Stomach (tissue), 9 donors: Measurements from ENCODE around the gene PDIA5. TPM values are rescaled to one million over a fixed set of nuclear protein-coding genes. Genes with fewer than 3 reads are reported as not detected.

Experiments used
- DNase-seq, 2 donors: peaks; one replicate each; pipeline versions ENCODE4 v3.0.0 to v3.0.0-alpha.2; 2013 to 2019
- H3K27ac ChIP-seq, 5 donors: fragments of 200-600 bp in 4 of 5; sonication (generic) in 4 of 5; one replicate each; pipeline ENCODE4 v1.5.1; 2013 to 2019; ENCODE audit warnings: mild to moderate bottlenecking in 1 of 5, moderate library complexity in 1 of 5
- H3K27me3 ChIP-seq, 3 donors: fragments of 200-600 bp; sonication (generic); one replicate each; pipeline ENCODE4 v1.5.1; 2017 to 2019; ENCODE audit warnings: mixed run types in 1 of 3
- H3K36me3 ChIP-seq, 4 donors: fragments of 200-600 bp; sonication (generic); 1 replicate in 3 of 4; 2 replicates in 1 of 4; pipeline ENCODE4 v1.5.1; 2016 to 2019
- H3K4me1 ChIP-seq, 4 donors: fragments of 200-600 bp; sonication (generic); one replicate each; pipeline ENCODE4 v1.5.1; 2016 to 2019
- H3K4me3 ChIP-seq, 4 donors: fragments of 200-600 bp; sonication (generic) in 3 of 4; one replicate each; pipeline ENCODE4 v1.5.1; 2016 to 2019; ENCODE audit warnings: mild to moderate bottlenecking in 1 of 4
- H3K9me3 ChIP-seq, 4 donors: fragments of 200-600 bp; sonication (generic); one replicate each; pipeline ENCODE4 v1.5.1; 2016 to 2019
- EP300 ChIP-seq: sonication (generic); formaldehyde crosslinking; IDR thresholded peaks from one replicate; pipeline ENCODE4 v1.6.1; 2017; ENCODE audit warnings: antibody characterized with exemption
- POLR2A ChIP-seq, 4 donors: fragments of 450-650 bp; IDR thresholded peaks; one replicate each; pipeline ENCODE4 v1.6.1; 2016; ENCODE audit warnings: antibody characterized with exemption in 4 of 4, control low read depth in 2 of 4, mild to moderate bottlenecking in 1 of 4, moderate library complexity in 1 of 4
- POLR2AphosphoS5 ChIP-seq, 3 donors: sonication (generic); formaldehyde crosslinking; IDR thresholded peaks; one replicate each; pipeline ENCODE4 v1.6.1; 2016; ENCODE audit warnings: antibody characterized with exemption in 3 of 3
- WGBS, 5 donors: extraction: QIAGEN DNeasy Blood & Tissue Kit in 3 of 5; methylation state at CpG; one replicate each; pipeline versions ENCODE4 v1.1.5 to v1.1.7; 2013 to 2018; 5-methylcytosine and 5-hydroxymethylcytosine counted together
- intact Hi-C: fragments of 100-400 bp; cut with DNase I; formaldehyde crosslinking; loops from one replicate; pipeline ENCODE4 v1.15.1; 2023; ENCODE audit warnings: low total_unique reads
- polyA plus RNA-seq, 3 donors: library from polyadenylated mRNA; stranded (reverse); fragments of 200-250 nt; gene quantifications; one replicate each; pipeline ENCODE4 v1.2.3, GENCODE V29; 2013
- total RNA-seq, 5 donors: library from RNA; depleted of rRNA; stranded (reverse); fragments of >200 nt; gene quantifications; one replicate each; pipeline versions ENCODE4 v1.1.0 to v1.2.3, GENCODE V29; 2014 to 2016
- TF ChIP-seq, protein P1 (sequence below), 7 experiments: fragments of 450-650 bp in 4 of 7; fragments of 200-600 bp in 3 of 7; sonication (generic) in 3 of 7; IDR thresholded peaks; one replicate each; pipeline ENCODE4 v1.5.1; 2016 to 2019; ENCODE audit warnings: antibody characterized with exemption in 7 of 7, control low read depth in 2 of 7, mild to moderate bottlenecking in 1 of 7
- donor health status: healthy with polysubstance abuse.
- donor health status: Bipolar disorder and iron deficiency.
- donor health status: healthy.

PDIA5 gene
- total and polyA plus RNA-seq, 8 donors = 13.9 to 75.3 (median 35.0) TPM

DNA sequence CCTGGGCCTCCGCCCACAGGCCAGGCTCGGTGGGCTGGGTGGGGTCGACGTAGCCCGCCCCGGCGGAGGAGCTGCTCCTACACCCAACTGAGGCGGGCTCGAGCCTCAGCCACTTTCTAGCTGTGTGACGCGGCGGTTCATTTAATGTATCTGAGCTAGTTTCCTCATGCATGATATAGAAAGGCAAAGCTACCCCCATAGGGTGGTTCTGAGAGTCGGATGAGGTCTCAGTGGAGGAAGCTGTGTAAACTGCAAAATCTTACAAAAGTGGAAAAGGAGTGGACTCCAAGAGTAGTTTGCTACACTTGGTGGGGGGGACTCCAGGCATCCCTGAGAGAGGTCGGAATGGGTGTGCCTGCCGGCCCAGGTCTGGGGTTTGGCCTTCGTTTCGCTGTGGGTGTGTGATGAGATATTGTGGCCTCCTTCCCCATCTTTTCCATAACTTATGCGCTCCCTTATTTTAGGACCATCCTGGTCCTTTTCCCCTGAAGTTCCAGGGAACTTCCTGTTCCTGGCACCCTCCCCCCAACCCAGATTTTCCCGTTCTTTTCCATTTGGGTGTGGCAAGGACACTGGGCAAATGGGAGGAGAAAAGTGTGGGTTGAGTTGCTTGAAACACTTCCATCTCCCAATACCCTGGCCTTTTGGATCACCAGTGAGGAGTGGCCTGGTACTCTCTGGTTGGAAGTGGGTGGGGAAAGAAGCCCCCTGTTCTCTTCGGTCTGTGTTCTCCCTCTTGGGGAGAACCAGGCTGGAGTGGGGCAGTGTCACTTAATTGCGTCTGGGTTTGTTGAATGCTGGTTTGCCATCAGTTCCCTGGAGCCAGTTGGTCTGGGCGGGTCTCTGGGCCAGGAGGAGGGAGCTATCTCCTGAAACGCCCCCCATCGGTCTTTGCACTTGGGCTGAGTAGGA lies 1.1 kb downstream of the PDIA5 start:
- DNase-seq = peak; percentile 39 to 49
- Histone ChIP-seq H3K27ac (peak overlapping the region; percentile 86 to 92 (median 90)), H3K4me3 (peak overlapping the region; percentile 65 to 95 (median 88)), H3K9me3 (no peaks in the 10 kb centered on the region), H3K4me1 (peaks cover 35 to 61% (median 58%) of the 10 kb centered on the region in 4 donors), H3K36me3 (no peaks in the 10 kb centered on the region), H3K27me3 (no peaks in the 10 kb centered on the region)
- 8 to 15% (median 13%) methylated on average over 23 to 24 of the region's 24 CpGs for WGBS, 5 donors
- TF ChIP-seq POLR2A (IDR thresholded peaks at IDR 0.05) = no peak
- TF ChIP-seq, protein P1, sequence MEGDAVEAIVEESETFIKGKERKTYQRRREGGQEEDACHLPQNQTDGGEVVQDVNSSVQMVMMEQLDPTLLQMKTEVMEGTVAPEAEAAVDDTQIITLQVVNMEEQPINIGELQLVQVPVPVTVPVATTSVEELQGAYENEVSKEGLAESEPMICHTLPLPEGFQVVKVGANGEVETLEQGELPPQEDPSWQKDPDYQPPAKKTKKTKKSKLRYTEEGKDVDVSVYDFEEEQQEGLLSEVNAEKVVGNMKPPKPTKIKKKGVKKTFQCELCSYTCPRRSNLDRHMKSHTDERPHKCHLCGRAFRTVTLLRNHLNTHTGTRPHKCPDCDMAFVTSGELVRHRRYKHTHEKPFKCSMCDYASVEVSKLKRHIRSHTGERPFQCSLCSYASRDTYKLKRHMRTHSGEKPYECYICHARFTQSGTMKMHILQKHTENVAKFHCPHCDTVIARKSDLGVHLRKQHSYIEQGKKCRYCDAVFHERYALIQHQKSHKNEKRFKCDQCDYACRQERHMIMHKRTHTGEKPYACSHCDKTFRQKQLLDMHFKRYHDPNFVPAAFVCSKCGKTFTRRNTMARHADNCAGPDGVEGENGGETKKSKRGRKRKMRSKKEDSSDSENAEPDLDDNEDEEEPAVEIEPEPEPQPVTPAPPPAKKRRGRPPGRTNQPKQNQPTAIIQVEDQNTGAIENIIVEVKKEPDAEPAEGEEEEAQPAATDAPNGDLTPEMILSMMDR (IDR thresholded peaks at IDR 0.05) = no peak
- intact Hi-C loops = no loop called here

DNA sequence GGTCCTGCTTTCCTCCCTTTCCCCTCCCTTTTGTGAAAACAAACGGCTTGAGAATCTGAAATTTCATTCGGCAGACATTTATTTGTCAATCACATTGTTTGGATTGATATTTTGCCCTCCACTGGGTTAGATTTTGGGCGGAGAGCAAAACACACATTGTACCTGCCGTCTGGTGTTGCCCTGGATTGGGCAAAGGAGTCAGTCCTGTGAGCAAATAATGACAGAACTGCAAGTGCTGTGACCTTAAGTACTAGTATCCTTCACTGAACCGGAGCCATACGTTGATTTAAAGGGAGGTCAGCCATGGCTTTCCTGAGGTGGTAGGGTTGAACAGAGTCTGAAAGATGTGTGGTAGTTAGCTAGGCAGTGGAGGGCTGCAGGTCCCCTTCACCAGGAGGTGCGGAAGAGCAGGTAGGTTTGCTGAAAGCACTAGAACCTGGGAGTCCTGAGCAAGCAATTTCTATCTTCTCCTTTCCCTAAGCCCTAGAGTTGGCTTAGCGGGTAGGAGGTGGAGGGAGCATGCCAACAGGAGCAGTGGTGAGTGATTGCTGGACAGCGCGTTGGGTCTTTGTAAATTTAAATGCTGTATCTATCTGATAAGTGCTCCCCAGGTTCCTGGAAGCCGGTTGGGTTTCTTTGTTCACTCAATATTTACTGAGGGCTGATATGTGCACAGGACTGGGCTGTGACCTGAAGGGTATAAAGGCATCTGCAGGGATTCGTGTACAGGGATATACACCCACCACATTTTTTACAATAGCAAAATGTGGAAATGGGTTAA lies 2.0 kb downstream of the PDIA5 start:
- intact Hi-C loops = no loop called here
- H3K4me3 ChIP-seq = peak overlapping the region; percentile 65 to 95 (median 88)
- WGBS, 5 donors = 29 to 53% (median 44%) methylated on average over 12 of the region's 12 CpGs
- no peaks in the 10 kb centered on the region for H3K27me3 ChIP-seq
- no peaks in the 10 kb centered on the region for H3K36me3 ChIP-seq
- no peak for TF ChIP-seq EP300
- peak in 2 of 3 donors; percentile 30 to 48 for TF ChIP-seq POLR2AphosphoS5 (IDR thresholded peaks at IDR 0.05)
- peak; percentile 51 to 78 for DNase-seq
- H3K27ac ChIP-seq = peak overlapping the region; percentile 86 to 92 (median 90)
- H3K4me1 ChIP-seq = peaks cover 35 to 66% (median 61%) of the 10 kb centered on the region in 4 donors
- no peaks in the 10 kb centered on the region for H3K9me3 ChIP-seq

DNA sequence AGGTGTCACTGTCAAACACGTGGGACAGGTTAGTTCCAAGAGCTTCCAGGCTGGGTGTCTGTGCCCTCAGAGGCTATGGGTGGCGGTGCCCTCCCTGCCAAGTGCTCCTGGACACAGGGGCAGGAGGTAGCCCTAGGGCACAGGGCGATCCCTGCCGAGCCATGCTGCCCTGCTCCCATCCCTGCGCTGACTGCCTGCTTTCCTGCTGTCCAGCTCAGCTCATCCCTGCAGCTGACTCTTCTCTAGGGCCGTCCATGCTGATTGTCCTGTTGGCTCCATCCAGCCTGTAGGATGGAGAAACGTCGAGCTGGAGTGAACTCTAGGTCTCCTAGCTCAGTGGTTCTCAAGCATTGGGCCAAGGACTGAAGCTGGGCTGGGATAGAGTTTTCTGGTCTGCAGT lies 3.7 kb downstream of the PDIA5 start:
- TF ChIP-seq EP300 (no peak), POLR2AphosphoS5 (IDR thresholded peaks at IDR 0.05) (no peak), POLR2A (IDR thresholded peaks at IDR 0.05) (no peak)
- TF ChIP-seq, protein P1 (IDR thresholded peaks at IDR 0.05) = no peak
- peak overlapping the region in 1 of 4 donors; percentile 29 for H3K4me3 ChIP-seq
- DNase-seq = peak in 1 of 2 donors; percentile 33
- peak overlapping the region in 3 of 5 donors; percentile 51 to 74 (median 69) for H3K27ac ChIP-seq
- no peaks in the 10 kb centered on the region for H3K36me3 ChIP-seq
- H3K9me3 ChIP-seq = no peaks in the 10 kb centered on the region
- no peaks in the 10 kb centered on the region for H3K27me3 ChIP-seq
- WGBS, 5 donors = 40 to 60% (median 45%) methylated on average over 7 to 8 of the region's 8 CpGs
- intact Hi-C loops = no loop called here
- H3K4me1 ChIP-seq = peaks cover 35 to 70% (median 65%) of the 10 kb centered on the region in 4 donors

DNA sequence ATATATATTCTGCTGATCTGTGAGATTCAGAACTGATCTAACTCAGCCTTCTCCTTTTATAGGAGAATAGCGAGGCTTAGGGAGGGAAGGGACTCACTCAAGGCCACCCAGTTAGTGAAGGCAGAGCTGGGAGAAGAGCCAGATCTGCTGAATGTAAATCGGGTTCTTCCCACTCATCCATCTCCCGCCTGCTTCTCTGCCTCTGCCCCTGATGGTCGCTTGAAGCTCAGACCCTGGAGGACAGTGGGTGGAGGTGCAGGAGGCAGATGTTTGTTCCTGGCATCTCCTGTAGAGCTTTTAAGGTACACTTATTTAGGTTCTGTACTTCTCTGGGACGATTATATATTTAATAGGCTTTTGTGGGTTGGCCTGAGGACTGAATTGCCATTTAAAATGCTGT lies 4.3 kb downstream of the PDIA5 start:
- peak in 1 of 2 donors; percentile 71 for DNase-seq
- intact Hi-C loops = no loop called here
- TF ChIP-seq, protein P1 (IDR thresholded peaks at IDR 0.05) = peak in 1 of 7 experiments; percentile 18
- no peak for TF ChIP-seq POLR2AphosphoS5 (IDR thresholded peaks at IDR 0.05)
- Histone ChIP-seq H3K27me3 (no peaks in the 10 kb centered on the region), H3K9me3 (no peaks in the 10 kb centered on the region), H3K27ac (peak overlapping the region; percentile 13 to 74 (median 53)), H3K4me1 (peaks cover 35 to 76% (median 72%) of the 10 kb centered on the region in 4 donors), H3K36me3 (no peaks in the 10 kb centered on the region), H3K4me3 (peak overlapping the region in 1 of 4 donors; percentile 24)
- WGBS, 5 donors = 32 to 44% (median 37%) methylated on average over 5 of the region's 5 CpGs
